Left hindlimb (tissue), 1 donor: ENCODE data around the gene IGF2R.
A peak's percentile ranks its signal among the peaks of the same experiment; 100 is the strongest.

Experiments
- DNase-seq: peaks from one replicate; pipeline ENCODE4 v3.0.0-alpha.2; 2018

Gene IGF2R

DNA sequence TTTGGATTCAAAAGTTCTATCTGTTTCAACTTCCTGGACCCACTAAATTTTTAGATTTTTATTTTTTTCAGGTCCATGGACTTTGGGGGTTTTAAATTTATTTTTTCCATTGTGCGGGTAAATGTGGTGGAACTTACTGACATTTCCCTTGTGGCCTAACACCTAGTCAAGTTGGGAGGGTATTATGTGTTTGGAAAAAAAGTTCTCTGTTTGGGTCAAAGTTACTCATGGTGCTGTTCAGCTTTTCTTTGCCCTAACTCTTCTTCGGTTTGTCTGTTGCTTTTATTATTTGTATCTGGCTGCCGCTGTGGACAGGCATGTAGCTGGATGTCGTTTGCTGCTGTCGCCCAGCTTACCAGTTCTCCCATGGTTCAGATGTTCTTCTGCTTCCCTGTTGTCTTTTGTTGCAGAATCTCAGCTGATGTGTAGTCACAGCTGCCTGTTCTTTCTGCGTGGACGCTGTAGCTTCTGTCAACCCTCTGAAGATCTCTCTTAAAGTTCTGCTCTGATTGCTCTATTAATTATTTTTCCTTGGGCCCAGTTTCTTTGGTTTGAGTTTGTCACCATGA is 7.9 kb downstream of the IGF2R start:
- DNase-seq, result no peak

DNA sequence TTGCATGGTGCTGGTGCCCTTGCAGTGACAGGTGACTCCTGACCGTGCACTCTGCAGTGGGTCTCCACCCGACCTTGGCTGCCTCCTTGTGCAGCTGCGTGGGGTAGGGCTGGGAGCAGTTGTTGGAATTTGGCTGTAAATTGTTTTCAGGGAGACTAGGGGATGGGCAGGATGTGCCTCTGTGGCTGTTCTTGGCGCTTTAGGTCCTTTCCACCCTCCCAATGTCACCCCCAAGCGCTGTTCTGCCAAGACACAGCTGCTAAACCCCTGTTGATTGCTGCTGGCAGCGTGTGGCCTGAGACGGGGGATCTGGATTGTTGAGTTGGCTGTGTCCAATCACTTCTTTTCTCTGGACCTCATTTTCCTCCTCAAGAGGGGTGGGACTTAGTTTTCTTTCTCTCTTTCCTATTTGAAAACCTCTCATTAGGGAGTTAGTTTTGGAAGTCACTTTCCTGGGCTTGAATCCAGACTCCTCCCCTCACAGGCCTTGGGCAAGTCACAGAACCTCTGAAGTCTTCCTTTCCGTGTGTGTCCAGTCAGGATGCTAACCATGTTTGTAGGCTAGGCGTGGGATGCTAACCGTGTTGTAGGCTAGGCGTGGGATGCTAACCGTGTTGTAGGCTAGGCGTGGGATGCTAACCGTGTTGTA is 8.5 kb downstream of the IGF2R start:
- DNase-seq, result peak; percentile 86

DNA sequence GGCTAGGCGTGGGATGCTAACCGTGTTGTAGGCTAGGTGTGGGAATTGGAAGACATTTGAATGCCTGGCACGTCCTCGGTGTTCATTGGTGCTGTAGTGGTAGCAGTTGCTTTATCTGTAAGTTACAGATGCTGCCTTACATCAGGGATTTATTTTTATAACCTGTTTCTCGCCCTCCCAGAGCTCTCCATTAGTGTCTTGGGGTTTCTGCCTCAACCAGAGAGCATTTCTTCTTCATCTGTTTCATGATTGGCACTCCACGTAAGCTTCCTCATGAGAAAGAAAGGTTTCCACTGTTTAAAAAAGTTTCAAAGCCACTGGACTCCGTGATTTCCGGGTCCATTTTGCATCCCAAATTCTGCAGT is 9.0 kb downstream of the IGF2R start:
- no peak for DNase-seq

- no peak for DNase-seq
Observed at GRCh38 chr6:159978291-159979135, 9.6 kb downstream of the IGF2R start.

DNA sequence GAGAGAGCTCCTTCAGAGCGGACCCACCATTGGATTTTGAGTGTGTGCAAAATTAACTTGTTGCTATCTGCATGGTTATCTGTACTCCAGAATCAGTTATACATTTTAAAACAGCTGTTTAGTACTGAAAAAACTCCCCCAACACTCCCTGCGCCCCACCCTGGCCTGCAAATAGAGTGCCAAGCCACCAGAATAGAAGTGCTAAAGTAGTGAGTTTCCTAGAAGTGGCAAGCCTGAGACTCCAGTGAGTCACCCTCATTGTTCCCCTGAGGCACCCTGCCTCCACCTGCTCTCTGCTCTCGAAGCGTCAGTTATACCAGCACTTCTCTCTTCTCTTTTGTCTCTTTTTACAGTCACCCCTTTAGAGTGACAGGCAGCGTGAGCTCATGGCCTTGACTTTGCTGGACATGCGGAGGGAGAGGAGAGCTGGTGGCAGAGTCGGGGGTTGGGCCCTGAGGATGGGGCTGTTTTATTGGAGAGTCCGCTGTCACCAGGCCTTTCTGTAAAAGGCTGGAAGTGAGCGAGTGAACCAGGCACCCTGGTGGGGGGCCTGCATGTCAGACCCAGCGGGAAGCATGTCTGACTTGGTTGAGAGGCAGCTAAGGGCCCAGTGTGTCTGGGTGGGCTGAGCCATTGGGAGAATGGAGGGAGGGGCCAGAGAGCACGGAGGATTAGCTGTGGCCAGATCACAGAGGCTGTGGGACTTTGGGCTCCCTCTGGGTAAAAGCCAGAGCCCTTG is 10.4 kb downstream of the IGF2R start:
- peak; percentile 58 for DNase-seq

DNA sequence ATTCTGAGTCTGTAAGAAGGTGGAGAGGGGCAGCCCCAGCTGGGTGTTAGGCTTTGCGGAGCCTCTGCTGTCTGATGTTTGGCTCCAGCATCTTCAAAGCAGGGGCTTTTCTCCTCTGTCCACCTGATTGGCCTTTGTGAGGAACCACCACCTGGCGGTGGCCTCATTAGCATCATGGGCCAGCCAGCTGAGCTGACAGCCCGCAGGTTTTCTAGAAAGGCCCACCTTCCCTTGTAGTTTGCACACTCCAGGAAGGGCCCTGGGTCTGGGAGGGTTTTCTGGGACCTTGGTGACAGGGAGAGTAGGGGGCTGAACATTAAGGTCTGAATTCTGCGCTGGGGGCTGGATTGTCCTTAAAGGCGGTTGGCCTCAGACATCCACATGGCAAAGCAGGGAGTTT is 11.6 kb downstream of the IGF2R start:
- no peak for DNase-seq

DNA sequence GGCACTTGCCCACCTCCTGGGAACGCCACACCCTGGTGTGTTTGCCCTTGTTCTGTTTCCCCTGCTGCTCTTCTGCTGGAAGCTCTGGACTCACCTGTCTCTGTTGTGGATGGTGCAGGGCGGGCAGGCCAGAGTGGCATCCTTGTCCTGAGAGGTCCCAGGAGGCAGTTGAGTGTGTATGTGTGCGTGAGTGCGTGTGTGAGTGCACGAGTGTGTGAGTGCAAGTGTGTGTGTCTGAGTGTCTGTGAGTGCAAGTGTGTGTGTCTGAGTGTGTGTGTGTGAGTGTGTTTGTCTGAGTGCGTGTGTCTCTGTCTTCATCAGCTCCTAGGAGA is 12.2 kb downstream of the IGF2R start:
- no peak for DNase-seq

DNA sequence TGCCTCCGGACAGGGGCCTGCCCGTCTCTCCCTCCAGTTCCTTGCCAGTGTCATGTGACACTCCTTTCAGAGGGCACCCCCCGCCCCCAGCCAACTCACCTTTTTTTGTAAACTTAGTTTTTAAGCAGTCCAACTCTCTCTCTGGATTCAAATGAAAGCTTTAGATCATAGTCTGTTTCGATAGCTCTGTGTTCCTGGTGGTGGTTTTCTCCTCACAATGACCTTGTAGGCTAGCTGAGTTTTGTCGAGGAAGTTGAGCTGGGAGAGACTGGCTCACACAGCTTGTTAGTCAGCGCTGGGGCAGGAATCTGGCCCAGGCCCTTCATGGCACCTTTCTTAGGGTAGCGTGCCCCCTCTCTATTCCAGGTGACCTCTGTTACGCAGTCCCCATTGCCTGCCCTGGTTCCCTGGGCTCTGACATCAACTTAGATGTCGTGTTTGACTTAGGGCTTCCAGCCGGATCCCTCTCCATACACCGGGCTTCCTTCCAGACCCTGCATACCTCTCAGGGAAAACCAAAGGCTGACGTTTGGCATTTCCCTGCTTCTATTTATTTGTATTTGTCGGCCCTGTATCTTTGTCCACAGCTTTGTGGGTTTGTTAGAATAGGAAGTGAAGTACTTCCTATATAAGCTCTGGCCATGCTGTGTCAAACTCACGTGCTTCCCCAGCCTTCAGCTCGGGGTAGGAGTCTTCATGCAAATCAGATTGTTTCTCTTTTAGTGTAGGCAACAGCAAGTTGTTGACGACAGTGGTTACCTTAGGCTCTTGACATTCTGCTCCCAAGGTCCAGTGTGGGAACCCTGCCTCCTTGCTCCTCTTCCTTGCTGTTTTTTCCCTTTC is 12.7 kb downstream of the IGF2R start:
- DNase-seq, result no peak

DNA sequence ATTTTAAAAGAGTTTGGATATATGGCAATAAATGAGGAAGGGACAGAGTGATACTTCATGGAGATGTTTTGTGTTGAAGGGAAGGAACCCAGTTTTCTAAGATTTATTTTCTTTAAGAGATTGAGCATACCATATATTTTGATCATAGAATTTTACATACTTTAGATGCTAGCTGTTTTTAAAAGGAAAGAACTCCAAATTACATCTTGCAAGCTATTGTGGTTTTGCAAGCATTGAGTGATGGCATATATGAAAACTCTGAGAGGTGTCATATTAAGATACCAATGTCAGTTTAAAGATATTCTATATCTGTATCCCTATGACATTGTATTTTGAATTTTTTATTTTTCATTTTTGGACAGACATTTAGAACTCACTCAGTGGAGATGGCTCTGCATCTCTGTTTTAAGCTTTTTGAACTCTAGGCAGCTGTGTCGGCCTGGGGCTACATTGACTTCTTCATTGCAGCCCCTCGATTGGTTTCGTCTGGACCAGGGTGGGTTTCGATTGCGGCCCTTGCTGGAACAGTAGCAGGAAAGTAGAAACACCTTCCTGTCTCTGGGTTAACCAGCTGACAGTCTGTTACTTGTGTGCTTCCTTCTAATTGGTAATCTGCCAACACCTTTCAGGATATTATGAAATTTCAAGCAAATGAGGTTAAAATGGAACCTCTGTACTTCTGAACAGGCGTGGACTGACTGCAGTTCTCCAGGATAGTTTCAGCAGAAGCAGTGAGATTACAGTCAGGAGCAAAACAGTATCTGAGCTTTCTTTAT is 14.0 kb downstream of the IGF2R start:
- no peak for DNase-seq

DNA sequence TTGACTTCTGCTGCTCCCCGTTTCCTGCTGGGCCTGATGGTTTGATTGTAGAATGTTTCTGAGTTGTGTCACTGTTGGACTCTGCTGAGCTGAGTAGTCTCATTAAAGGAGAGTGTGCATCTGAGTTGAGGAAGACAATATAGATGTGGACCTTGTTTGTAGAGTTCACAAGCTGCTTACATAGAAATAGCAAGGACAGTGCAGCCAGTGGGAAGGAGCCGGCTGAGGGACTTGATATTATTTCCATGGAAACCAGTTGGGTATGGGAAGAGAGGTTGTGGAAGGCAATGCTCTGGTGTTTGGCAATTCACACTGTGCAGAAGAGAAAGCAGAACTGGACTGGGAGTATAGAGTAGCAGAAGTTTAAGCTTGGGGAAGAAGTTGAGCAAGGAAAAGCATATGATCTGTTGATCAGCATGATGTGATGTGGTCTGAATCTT is 14.8 kb downstream of the IGF2R start:
- no peak for DNase-seq

DNA sequence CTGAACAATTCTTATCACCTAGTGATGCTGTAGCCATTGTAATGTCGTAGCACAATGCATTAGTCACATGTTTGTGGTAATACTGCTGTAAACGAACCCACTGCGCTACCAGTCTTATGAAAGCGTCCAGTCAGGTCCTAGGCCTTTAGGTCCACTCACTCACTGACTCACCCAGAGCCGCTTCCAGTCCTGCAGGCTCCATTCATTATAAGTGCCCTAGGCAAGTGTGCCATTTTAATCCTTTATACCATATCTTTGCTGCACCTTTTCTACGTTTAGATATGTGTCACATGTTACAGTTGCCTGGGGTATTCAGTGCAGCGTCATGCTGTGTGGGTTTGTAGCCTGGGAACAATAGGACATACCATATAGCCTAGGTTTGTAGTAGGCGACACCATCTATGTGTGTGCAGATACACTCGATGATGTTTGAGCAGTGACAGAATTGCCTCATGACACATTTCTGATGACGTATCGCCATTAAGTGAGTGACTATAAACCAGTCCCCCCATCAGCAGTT is 15.4 kb downstream of the IGF2R start:
- DNase-seq, result no peak

GRCh38 chr6:159985296-159985945 is 16.5 kb downstream of the IGF2R start:
- DNase-seq, result no peak

DNA sequence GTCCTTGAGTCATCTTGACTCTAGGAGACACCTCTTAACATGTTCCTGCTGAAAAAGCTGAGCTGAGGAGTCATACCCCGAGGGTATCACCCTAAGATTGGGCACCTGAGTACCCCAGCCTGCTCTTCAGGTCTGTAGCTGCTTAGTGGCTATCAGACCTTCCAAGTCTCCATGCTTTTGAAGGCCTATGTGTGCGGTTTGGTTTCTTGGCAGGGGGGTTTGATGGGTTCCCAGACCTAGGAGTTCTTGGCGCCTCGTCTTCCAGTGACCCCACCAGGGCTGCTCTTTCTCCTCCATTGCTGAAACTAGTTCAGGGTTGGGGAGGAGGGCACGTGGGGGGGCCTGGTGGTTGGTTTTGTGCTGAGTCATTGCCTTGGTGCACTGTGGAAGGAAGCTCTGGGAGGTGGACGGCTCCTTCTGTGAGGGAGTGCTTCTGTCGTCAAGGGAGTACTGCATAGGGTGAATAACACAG is 20.1 kb downstream of the IGF2R start:
- DNase-seq, result no peak

- DNase-seq, result no peak
Observed at GRCh38 chr6:159989492-159990480, 20.9 kb downstream of the IGF2R start.

DNA sequence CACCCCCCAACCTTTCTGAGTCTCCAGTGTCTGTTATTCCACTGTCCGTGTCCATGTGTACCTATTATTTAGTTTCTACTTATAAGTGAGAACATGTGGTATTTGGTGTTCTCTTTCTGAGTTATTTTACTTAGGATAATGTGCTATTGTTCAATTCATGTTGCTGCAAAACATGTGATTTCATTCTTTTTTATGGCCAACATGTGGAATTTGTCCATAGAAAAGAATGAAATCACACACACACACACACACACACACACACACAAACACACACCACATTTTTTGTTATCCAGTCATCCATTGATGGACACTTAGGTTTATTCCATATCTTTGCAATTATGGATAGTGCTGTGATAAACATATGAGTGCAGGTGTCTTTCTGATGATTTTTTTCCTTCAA is 23.5 kb downstream of the IGF2R start:
- no peak for DNase-seq

GRCh38 chr6:159995405-159995804 is 26.5 kb downstream of the IGF2R start:
- no peak for DNase-seq

DNA sequence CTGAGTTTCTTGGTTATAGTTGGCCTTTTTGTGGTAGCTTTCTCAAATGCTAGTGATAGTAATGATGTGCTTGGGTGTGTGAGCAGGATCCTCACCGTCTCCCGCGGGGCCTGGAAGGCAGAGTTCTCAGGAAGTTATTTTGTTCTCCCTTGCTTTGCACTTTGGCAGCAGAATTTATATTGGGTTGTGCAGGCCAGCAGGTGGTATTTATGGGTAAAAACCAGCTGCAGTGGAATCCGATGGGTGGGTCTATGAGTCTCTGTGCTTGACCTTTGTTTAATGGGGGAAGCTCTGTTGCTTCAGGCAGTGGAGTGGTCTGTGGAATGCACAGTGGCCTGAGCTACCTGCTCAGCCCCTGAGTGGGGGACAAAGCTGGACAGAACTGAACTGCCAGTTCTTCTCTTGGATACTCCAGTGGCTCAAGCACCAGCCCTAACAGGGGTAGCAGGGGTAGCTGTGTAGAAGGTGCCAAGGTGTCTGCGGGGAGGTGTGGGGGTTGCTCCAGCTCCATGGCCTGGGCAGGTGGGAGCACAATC is 27.3 kb downstream of the IGF2R start:
- no peak for DNase-seq

- DNase-seq, result no peak
Observed at GRCh38 chr6:159996626-159997497, 28.0 kb downstream of the IGF2R start.
